Muscle of leg (tissue), 11 donors: ENCODE results near the gene CHD6. TPM values are rescaled to one million over a fixed set of nuclear protein-coding genes. Genes with fewer than 3 reads are reported as not detected.

Experiments used
- DNase-seq: peaks from one replicate; pipeline ENCODE4 v3.0.0; 2013
- H3K27ac ChIP-seq: one replicate; pipeline ENCODE4 v1.5.1; 2013; ENCODE audit warnings: mild to moderate bottlenecking, low read length, control low read depth
- H3K27me3 ChIP-seq: one replicate; pipeline ENCODE4 v1.6.1; 2013; ENCODE audit warnings: low read length; ENCODE audit not compliant: control insufficient read depth, insufficient read depth
- H3K36me3 ChIP-seq: one replicate; pipeline ENCODE4 v1.6.1; 2013; ENCODE audit warnings: low read length; ENCODE audit not compliant: control insufficient read depth, insufficient read depth
- H3K4me1 ChIP-seq: one replicate; pipeline ENCODE4 v1.6.1; 2013; ENCODE audit warnings: low read length; ENCODE audit not compliant: control insufficient read depth, insufficient read depth
- H3K4me3 ChIP-seq: one replicate; pipeline ENCODE4 v1.5.1; 2013; ENCODE audit warnings: low read length, control low read depth
- H3K9me3 ChIP-seq: replicated peaks from 2 replicates; pipeline ENCODE4 v1.6.1; 2013; ENCODE audit warnings: low read depth, low read length; ENCODE audit not compliant: control insufficient read depth
- WGBS: methylation state at CpG from one replicate; pipeline ENCODE4 v1.1.5; 2013; ENCODE audit warnings: missing lambda C conversion rate; ENCODE audit not compliant: insufficient coverage; 5-methylcytosine and 5-hydroxymethylcytosine counted together
- polyA plus RNA-seq, 8 donors: library from polyadenylated mRNA; unstranded; fragments of 120-200 nt; gene quantifications; one replicate each; pipeline versions ENCODE4 v1.2.1 to v1.2.3, GENCODE V29; 2013; ENCODE audit warnings: inconsistent platforms in 1 of 8, low replicate concordance in 1 of 8; ENCODE audit not compliant: insufficient read length in 8 of 8, insufficient read depth in 1 of 8
- total RNA-seq: library from RNA; stranded (reverse); fragments of 120-200 nt; gene quantifications from one replicate; pipeline ENCODE4 v1.2.4, GENCODE V29; 2013

CHD6 gene
- total and polyA plus RNA-seq, 9 donors, result 16.2 to 43.9 (median 20.6) TPM

DNA sequence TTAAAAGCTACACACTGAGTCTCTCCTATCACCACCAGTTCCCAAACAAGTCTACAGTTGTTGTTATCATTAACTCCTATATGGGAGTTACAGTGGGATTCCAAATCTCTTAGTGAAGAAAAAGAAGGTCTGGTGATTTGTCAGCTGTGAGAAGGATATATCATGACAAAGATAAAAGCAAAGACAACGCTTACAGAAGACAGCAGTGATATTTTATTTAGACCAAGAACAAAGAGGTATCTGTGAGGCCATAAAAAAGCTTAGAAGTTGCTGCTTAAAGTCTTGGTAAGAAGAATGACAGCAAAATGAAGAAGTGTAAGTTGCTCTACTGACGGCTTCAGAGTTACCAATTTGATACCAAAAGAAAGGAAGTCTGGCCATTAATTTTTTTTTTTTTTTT lies 47.2 kb downstream of the CHD6 start:
- no peaks in the 10 kb centered on the region for H3K27me3 ChIP-seq

DNA sequence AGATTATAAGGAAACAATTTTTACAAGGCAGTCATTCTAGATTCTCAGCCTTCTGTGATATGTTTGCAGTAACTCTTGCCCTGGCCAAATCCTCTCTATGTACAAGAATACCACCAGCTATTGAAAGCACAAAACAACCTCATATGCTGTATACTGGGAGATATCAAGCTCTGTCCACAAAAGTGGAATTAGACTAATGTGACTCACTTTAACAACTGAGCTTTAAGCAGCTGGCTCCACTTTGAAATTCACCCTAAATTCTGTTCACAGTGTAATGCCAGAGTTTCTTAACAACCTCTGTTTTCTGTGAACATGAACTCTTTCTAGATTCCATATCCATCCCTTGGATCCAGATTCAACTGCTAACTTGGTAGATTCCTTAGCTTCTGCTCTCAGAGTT lies 47.6 kb downstream of the CHD6 start:
- H3K36me3 ChIP-seq, result peaks cover 2% of the 10 kb centered on the region
- peaks cover 8% of the 10 kb centered on the region for H3K4me1 ChIP-seq
- H3K27me3 ChIP-seq, result no peaks in the 10 kb centered on the region
- no peak for DNase-seq
- H3K9me3 ChIP-seq, result no peaks in the 10 kb centered on the region
- H3K4me3 ChIP-seq, result no peak overlapping the region
- no peak overlapping the region for H3K27ac ChIP-seq

More for the DNA sequence above, 47.2 kb downstream of the CHD6 start:
- no peak overlapping the region for H3K4me3 ChIP-seq
- 86% methylated on average over 1 of the region's 2 CpGs for WGBS
- no peak for DNase-seq
- H3K4me1 ChIP-seq, result peaks cover 8% of the 10 kb centered on the region
- H3K9me3 ChIP-seq, result no peaks in the 10 kb centered on the region
- H3K27ac ChIP-seq, result no peak overlapping the region
- H3K36me3 ChIP-seq, result peaks cover 2% of the 10 kb centered on the region

DNA sequence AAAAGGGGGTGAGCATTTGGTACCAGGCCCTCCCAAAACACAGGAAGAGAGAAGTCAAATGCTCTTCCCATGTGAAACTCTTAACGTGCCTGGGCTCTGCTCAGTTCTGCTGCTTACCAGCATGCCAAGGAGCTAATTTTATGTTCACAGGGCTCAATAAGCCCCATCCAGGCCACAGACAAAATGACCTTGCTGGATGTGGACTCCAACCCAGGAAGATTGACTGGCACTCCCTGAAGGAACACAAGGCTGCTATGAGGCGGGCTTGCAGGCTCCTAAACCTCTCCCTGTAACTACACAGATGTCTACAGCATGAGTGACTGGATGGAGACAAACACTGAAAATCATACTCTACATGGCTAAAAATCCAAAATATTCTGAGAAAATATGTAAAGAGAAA lies 50.6 kb downstream of the CHD6 start:
- 80% methylated on average over 1 of the region's 2 CpGs for WGBS
- DNase-seq, result no peak
- Histone ChIP-seq H3K36me3 (peaks cover 2% of the 10 kb centered on the region), H3K4me1 (peaks cover 6% of the 10 kb centered on the region), H3K9me3 (no peaks in the 10 kb centered on the region), H3K27ac (no peak overlapping the region), H3K4me3 (no peak overlapping the region), H3K27me3 (no peaks in the 10 kb centered on the region)

DNA sequence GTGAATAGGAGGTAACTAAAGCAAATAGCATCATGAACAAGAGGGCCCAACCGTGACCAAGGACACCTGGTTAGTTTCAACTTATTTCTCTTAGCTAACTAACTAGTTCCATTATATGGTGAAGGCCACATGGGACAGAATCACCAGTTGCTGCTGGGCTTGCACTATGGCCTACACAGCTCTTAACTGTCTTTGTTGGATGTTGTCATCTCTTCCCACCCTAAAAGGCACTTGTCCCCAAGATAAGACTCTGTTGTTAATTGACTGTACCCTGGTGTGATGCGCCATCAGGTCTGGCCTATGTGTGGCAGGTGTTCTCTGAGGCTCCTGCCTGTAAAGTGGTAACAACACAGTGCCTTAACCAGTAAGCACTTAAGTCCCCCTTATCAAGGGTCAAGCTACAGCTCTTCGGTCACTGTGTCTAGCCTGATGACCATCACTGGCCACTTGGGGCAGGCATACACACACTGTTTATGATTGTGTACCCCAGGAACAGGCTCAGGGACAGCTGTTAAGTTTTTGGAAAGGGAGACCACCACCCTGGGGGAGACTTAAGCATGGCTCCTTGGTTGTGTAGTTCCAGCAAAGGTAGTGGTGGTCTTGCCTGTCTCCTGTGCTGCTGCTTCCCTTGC lies 51.2 kb downstream of the CHD6 start:
- no peaks in the 10 kb centered on the region for H3K9me3 ChIP-seq
- DNase-seq, result no peak
- H3K4me1 ChIP-seq, result no peaks in the 10 kb centered on the region
- H3K27ac ChIP-seq, result no peak overlapping the region
- peaks cover 2% of the 10 kb centered on the region for H3K36me3 ChIP-seq
- 100% methylated on average over 1 of the region's 3 CpGs for WGBS
- H3K4me3 ChIP-seq, result no peak overlapping the region
- H3K27me3 ChIP-seq, result no peaks in the 10 kb centered on the region

DNA sequence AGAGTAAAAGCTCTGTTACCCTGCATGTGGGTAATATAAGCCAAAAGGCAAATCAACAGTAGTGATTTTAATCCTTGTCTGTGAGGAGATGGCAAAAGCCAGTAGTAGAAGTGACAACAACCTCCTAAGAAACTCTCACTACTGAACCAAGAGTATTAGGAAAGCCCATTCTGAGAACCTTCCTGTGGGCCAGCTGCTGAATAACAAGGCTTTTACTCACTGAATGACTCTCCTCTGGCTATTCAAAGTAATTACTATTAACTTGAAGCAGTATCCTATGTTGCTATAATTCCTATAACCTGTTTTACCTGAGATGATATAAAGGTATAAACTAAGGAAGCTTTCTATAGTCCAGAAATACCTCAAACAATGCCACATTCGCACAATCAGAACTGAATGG lies 55.1 kb downstream of the CHD6 start:
- Histone ChIP-seq H3K9me3 (no peaks in the 10 kb centered on the region), H3K27me3 (no peaks in the 10 kb centered on the region), H3K4me3 (no peak overlapping the region), H3K4me1 (no peaks in the 10 kb centered on the region), H3K36me3 (peaks cover 2% of the 10 kb centered on the region), H3K27ac (no peak overlapping the region)
- DNase-seq, result no peak
- WGBS, result no CpG with 5 or more reads among the region's 1 CpG

DNA sequence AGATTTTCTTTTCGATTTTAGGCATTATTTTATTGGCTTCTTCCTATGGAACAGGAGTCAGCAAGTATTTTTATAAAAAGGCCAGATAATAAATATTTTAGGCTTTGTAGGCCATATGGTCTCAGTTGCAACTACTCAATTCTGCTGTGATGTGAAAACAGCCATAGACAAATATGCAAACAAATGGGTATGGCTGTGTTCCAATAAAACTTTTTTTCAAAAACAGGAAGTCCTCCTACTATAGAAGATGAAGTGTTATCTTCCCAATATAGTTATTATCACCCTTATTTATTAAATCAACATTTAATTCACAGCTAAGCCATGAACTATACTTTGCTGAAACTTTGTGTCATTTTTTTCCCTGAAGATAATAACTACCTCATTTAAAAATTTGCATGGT lies 57.2 kb downstream of the CHD6 start:
- Histone ChIP-seq H3K27me3 (no peaks in the 10 kb centered on the region), H3K4me3 (no peak overlapping the region), H3K4me1 (no peaks in the 10 kb centered on the region), H3K9me3 (peaks cover 3% of the 10 kb centered on the region), H3K27ac (no peak overlapping the region), H3K36me3 (no peaks in the 10 kb centered on the region)
- WGBS, result no CpG with 5 or more reads among the region's 1 CpG
- no peak for DNase-seq

DNA sequence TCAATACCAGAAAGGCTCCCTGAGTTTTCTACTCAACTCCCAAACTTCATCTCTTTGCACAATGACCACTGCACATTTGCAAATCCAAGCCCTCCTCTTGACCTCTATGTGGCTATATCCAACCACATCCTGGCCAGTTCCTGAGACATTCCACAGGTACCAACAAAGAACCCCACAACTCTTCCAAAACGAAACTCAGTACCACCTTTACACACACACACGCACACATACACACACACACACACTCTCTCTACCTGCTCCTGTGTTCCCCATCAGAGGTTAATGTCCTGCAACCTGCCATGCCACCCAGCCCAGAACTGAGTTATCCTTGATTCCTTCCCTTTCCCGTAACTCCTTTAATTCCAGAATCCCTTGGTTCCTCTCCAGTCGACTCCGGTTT lies 58.5 kb downstream of the CHD6 start:
- no peak overlapping the region for H3K4me3 ChIP-seq
- no peak overlapping the region for H3K27ac ChIP-seq
- WGBS, result 96% methylated on average over 5 of the region's 5 CpGs
- no peak for DNase-seq
- no peaks in the 10 kb centered on the region for H3K4me1 ChIP-seq
- H3K27me3 ChIP-seq, result no peaks in the 10 kb centered on the region
- peaks cover 3% of the 10 kb centered on the region for H3K9me3 ChIP-seq
- no peaks in the 10 kb centered on the region for H3K36me3 ChIP-seq

DNA sequence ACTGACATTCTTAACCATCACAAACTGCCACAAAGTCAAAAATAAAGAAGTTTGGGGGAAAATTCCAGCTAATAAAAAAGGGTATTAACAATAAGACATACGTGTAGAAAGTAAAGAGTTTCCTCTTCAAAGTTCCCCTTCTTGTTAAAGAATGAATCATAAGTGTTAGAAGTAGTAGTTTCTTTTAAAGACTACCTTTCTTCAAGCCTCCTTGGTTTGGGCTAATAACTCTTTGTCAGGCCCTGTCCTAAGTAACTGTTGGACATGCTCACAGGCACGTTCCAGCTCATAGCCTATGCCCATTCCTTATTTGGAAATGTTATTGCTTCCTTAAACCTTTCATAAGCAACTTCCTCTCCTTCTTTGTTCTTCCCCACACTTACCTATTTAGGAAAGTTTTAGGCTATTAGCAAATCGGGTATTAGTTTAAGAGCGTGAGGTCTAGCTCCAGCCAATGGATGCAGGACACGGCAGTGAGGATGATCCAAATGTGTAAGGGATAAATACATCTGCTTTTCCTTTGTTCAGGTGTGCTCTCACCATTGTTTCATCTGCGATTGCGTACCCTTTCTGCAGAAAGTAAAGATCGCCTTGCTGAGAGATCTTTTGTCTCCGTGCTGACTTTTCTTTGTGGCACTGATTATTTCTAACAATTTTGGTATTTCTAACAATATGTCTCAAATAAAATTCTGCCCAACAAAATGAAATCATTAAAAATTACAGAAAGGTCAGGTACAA lies 64.9 kb downstream of the CHD6 start:
- 93% methylated on average over 2 of the region's 9 CpGs for WGBS
- Histone ChIP-seq H3K4me1 (no peaks in the 10 kb centered on the region), H3K36me3 (peaks cover 4% of the 10 kb centered on the region), H3K4me3 (no peak overlapping the region), H3K27me3 (no peaks in the 10 kb centered on the region), H3K27ac (no peak overlapping the region), H3K9me3 (peaks cover 12% of the 10 kb centered on the region)
- DNase-seq, result no peak

DNA sequence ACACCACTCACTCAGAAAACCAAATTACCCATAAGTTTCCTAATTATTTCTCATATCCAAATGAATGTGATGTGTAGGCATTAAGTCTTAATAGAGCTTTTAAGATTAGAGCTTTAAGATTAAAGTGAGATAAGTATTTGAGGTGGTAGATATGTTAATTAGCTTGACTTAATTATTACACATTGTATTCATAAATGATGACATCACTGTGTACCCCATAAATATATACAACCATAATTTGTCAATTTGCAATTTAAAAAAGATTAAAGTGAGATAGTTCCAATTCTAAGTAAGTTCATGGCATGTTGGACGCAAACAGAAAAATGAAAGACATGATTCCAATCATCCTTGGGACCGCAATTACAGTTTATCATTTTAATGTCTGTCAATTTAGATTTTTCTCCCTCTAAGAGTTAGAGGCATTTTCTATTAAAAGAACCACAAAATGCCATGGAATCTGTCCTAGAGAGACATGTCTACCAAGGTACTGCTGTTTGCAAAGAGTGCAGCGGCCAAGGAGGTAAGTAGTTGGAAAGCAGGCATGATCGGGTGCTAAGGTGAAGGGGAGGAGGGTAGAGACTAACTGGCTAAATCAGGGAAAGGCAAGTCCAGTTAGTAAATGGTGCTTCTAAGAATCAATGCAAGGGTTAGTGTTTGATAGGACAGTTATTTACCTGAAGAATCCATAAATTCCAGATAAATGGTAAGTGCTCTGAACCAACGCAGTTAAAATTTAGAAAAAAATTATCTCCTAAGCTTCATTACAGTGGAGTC lies 65.7 kb downstream of the CHD6 start:
- no peak for DNase-seq
- H3K27me3 ChIP-seq, result no peaks in the 10 kb centered on the region
- H3K36me3 ChIP-seq, result peaks cover 4% of the 10 kb centered on the region
- no peaks in the 10 kb centered on the region for H3K4me1 ChIP-seq
- H3K4me3 ChIP-seq, result no peak overlapping the region
- no peak overlapping the region for H3K27ac ChIP-seq
- peaks cover 12% of the 10 kb centered on the region for H3K9me3 ChIP-seq
- WGBS, result 100% methylated on average over 2 of the region's 5 CpGs

DNA sequence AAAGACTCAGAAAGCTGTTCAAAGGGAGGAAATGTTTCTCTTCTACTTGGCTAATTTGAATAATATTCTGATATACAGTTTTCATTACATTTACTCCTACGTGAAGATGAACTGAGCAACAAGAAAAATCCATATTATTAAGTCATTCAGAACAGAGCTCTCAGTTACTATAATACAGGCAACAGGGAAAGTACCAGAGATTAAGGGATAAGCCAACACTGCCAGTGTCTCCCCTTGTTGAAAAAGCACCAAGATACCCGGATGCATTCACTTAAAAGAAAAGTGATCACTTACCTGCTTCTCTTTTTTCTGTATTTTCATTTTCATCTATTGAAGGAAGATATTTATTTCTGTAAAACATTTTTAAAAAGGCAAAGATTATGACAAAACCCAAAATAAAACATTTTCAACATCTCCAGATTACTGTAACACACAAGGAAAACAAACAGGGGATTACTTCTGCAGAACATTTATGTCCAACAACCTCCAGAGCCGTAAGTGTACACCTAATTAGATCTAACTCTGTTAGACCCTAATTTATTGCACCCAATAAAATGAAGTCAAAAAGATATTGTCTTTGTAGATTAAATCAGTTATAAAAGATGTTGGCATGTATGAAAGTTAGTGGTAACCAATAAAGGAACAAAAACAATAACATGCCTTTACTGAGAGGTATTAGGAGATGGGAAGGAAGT lies 67.0 kb downstream of the CHD6 start:
- H3K27ac ChIP-seq, result no peak overlapping the region
- peaks cover 7% of the 10 kb centered on the region for H3K36me3 ChIP-seq
- no CpG with 5 or more reads among the region's 3 CpGs for WGBS
- no peak for DNase-seq
- no peak overlapping the region for H3K4me3 ChIP-seq
- peaks cover 9% of the 10 kb centered on the region for H3K9me3 ChIP-seq
- no peaks in the 10 kb centered on the region for H3K27me3 ChIP-seq
- no peaks in the 10 kb centered on the region for H3K4me1 ChIP-seq
